SK-N-SH treated with all-trans-retinoic acid at 6 μM for 48 hours (cell line): ENCODE data around the gene ISG15.

Experiments used
- CREB5 ChIP-seq: fragments of 250-450 bp; sonication (Bioruptor Pico); IDR thresholded peaks from 2 replicates; pipeline ENCODE4 v1.5.1; 2020; ENCODE audit warnings: low read depth, mild to moderate bottlenecking, moderate library complexity
- ISL1 ChIP-seq: fragments of 250-450 bp; sonication (Bioruptor Pico); IDR thresholded peaks from 2 replicates; pipeline ENCODE4 v2.1.2; 2022; ENCODE audit warnings: mild to moderate bottlenecking, moderate library complexity
- OSR1 ChIP-seq: fragments of 250-450 bp; sonication (Bioruptor Pico); IDR thresholded peaks from 2 replicates; pipeline ENCODE4 v1.8.0; 2022; ENCODE audit warnings: moderate library complexity, mild to moderate bottlenecking, inconsistent platforms
- PATZ1 ChIP-seq: fragments of 250-450 bp; sonication (Bioruptor Pico); IDR thresholded peaks from 2 replicates; pipeline ENCODE4 v1.8.0; 2020; ENCODE audit warnings: mild to moderate bottlenecking, moderate library complexity, borderline replicate concordance
- ZFP30 ChIP-seq: fragments of 450-650 bp; formaldehyde crosslinking; IDR thresholded peaks from 2 replicates; pipeline ENCODE4 v1.5.0; 2022; ENCODE audit warnings: mild to moderate bottlenecking, moderate library complexity
- ZNF565 ChIP-seq: fragments of 450-650 bp; formaldehyde crosslinking; conservative IDR thresholded peaks from 2 replicates; pipeline ENCODE4 v1.5.0; 2020; ENCODE audit warnings: low read depth, mild to moderate bottlenecking, moderate library complexity
- ZNF8 ChIP-seq: fragments of 450-650 bp; formaldehyde crosslinking; IDR thresholded peaks from 2 replicates; pipeline ENCODE4 v1.5.0; 2020; ENCODE audit warnings: mild to moderate bottlenecking, moderate library complexity

GRCh38 chr1:1004420-1004779, 8.9 kb upstream of the ISG15 start:
- TF ChIP-seq ZNF565 (CRISPR knock-in tag) = no peak
- TF ChIP-seq ZFP30 = no peak
- no peak for TF ChIP-seq PATZ1 (CRISPR knock-in tag)
- no peak for TF ChIP-seq ZNF8
- TF ChIP-seq ISL1 (CRISPR knock-in tag) = no peak
- no peak for TF ChIP-seq OSR1
- no peak for TF ChIP-seq CREB5 (CRISPR knock-in tag)
